HG03460 (cell line): ENCODE results near the gene PDS5B.

ENCODE experiments used
- ATAC-seq: cut with Tn5 transposase; IDR thresholded peaks from one replicate; pipeline ENCODE4 v1.9.1; 2021; ENCODE audit not compliant: unreplicated experiment

Gene PDS5B

DNA sequence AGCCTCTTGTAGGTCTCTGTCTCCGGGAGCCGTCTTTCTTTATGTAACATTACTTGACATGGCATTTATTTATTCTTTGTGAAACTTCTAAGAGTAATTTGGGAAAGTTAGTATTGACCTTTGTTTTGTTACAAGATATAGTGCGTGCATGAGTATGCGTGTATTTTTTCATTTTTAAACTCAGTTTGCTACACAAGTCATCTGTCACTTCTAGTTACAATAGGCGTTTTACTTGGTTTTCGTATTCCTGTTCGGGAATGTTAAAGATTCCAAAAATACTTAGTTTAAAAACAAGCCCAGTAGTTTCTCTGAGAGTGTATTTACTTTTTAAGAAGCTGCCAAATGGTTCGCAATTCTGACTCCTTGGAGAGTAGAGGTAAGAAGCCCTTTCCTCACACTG lies 3.2 kb downstream of the PDS5B start:
- ATAC-seq, result no peak

DNA sequence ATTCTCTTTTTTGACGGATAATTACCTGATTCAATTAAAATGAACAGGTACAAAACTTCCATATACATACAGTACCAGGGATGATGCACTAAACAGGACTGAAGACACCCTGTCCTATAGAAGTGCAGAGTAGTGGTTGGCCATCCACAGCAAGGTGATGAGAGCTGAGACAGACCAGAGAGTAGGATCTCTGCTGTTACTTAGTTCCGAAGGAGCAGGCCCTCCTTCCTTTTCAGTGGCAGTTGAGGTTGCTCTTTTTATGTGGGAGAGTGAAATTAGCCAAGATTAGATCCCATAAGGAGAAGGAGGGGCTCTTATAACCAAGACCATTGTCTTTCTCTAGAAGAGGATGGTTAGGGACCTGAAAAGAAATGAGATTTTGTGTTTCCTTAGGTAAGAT lies 4.0 kb downstream of the PDS5B start:
- no peak for ATAC-seq

DNA sequence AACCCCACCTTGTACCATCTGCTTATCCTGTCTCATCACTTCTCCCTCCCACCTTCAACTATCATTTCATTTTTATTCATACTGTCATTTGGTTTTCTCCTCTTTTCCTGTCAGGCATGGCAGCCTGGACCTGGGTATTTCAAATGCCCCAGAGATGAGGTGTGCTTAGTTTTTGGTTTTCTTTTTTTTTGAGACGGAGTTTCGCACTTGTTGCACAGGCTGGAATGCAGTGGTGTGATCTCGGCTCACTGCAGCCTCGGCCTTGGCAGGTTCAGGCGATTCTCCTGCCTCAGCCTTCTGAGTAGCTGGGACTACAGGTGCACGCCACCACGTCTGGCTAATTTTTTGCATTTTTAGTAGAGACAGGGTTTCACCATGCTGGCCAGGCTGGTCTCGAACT lies 5.8 kb downstream of the PDS5B start:
- ATAC-seq, result no peak

DNA sequence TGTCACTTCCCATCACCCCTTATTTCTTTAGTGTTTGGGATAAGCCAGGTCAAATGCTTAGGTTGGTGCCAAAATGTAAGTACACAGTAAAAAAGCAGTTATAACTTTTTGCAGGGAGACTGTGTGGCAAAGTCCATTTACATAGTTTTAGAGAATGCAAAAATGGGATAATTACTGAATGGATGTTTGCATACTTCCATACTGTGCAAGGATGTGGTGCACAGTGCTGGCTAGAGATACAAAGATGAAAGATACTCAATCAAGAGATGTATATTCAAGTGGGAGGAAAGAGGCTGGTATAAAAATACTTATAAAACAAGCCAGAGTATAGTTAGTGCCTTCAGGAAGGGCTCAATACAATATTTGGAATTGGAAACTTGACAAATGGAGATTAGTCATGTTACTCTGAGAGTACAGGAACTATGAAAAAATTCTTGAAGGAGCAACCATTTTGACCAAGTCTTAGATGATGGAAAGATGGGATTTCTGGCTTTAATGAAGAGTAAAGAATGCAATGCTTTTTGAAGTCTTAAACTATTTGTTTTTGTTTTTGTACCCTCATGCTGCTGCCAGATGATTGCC lies 8.0 kb downstream of the PDS5B start:
- no peak for ATAC-seq

DNA sequence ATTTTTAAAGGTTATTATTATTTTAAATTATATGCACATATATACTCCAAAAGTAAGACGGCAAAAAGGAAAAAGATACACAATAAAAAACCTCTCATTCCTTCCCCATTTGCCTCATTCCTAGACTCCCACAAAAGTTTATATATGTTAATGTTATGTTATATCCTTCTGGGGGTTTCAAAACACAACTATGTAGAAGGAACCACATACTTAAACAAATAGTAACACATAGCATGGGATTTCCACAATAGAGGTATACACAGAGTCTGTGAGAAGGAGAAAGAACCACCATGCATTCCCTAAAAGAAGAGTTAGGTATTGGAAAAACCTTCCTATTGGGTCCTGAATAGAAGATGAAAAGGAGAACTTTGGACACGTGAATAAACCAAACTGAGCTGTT lies 9.1 kb downstream of the PDS5B start:
- no peak for ATAC-seq

DNA sequence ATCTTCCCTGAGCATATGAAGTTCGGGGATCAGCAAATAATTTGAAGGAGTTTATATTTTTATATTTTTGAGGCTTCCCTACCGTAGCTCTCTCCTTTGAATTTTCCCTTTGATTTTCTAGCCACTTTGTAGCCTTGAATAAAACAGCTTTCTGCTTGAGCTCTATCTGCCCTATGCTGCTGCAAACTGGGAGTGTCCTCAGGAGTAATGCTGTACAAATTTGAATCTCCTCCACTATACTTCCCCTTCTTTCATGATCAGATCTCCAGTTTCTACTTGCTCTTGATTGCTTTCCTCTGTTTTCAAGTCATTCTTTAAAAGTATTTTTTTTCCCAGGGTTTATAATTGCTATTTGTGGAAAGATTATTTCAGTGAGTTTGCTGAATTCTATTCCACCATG lies 14.6 kb downstream of the PDS5B start:
- ATAC-seq, result no peak

DNA sequence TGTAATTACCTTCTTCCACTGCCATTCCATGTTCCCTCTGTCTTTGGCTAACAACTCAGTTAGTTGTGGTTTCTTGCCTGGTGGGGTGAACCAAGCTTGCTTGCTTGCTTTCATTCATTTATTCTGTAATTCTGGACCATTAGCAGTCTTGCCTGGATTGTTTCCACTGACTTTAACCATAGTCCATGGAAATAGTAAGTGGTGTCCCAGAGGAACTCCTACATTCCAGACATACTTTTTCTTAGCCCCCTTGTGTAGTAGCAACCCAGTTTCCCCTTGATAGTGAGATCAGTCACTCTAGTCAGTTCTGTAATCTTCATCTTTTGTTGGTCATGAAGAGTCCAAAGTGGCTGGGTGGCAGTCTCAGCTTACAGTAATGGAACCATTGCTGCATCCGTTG lies 23.2 kb downstream of the PDS5B start:
- no peak for ATAC-seq

DNA sequence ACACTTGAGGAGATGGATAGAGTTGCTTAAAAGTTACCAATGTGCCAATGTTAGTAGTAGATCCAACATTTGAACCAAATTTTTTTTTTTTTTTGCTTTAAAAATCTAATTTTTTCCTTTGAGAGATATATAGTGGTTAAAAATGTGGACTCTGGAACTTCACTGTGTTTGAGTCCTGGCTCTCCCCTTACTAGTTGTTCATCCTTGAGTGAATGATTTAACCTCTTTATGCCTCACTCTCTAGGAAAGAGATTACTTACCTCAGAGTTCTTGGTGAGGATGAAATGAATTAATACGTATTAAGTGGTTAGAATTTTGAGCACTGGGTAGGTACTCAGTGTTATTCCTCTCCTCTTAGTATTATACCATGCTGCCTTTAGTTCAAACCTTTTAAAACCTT lies 24.3 kb downstream of the PDS5B start:
- ATAC-seq, result no peak

DNA sequence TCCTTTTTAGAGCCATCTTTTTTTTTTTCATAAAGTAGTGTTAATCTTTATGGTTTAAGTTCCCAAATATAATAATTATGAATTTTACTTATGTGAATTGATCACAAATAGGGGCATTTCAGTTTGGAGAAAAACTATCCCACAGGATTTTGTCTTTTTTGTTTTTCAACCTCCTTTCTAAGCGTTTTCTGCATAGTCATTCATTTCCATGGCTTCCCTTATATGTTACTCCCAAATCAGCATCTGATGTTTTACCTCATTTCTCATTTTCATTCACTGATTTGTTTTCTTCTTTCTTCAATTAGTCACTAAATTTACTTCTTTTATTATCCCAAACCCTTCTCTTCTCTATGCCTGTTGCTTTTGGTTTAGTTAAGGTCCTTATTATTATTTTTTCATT lies 24.7 kb downstream of the PDS5B start:
- ATAC-seq, result no peak

DNA sequence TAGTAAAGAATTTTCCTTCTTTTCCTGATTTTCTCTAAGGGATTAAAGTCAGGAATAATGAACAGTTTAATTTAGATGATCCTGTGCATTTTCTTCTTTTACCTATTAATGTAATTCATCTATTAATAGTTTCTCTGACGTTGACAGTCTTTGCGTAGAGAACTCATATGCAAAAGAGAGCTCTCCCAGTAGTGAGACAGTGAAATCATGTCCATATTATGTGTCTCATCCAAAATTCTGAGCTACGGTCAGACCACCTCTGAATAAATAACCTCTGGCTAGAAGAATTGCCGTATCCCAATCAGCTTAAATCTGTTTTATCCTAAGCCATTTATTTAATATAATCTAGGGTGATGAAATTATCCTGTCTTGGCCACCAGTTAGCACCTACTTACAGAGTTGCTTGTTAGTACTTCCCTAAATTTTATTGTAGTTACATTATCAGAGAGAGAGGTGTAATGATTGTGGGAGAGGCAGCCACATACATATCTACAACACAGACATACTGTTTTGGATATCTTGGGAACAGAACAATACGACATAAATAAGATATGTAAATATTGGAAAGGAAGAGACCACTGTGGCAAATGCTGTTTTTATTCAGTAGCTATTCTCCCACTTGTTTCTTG lies 30.7 kb downstream of the PDS5B start:
- no peak for ATAC-seq

DNA sequence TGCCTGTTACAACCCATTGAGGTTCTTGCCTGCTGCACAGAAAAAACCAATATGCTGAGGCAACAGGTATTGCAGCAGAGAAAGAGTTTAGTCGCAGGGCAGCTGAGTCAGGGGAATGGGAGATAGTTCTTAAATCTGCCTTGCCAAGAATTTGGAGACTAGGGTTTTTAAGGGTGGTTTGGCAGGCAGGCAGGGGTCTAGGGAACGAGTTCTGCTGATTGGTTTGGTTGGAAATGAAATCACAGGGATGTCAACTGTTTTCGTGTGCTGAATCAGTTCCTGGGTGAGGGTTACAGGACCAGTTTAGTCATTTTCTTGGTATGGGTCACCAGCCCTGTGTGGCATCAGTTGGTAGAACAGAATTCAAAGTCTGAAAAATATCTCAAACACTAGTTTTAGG lies 36.6 kb downstream of the PDS5B start:
- no peak for ATAC-seq

DNA sequence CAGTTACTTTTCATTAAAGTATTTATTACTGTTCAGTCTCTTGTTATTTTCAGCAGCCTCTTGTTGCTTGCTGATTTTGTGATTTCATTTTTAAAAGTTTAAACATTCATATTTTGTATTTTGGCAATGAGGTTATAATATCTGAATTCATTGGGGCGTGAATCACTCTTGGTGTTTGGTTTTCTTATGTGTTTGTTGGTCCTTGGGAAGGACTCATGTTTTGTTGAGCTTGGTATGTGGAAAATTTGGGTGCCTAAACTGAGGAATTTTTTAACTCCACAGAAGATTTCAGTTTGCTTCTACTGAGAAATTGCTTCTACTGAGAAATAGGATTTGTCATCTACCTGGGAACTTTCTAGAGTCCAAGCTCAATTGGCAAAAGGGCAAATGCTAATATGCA lies 38.2 kb downstream of the PDS5B start:
- no peak for ATAC-seq

DNA sequence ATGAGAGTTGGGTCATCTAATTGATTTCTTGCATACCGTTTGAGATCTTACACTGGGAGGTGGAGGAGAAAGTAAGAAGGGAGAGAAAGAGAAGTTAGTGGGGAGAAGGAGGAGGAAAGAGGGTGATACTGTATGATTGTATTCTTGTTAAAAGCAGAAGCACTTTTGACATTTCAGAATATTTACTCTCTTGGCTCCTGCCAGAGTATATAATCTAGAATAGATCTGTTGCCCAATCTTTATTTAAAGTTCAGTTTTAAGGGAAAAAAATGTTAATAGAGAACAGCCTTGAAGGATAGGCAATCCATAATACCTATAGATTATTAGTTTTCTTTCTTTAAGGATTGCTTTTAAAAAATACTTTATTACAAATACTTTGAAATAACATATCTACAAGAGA lies 41.5 kb downstream of the PDS5B start:
- ATAC-seq, result no peak

DNA sequence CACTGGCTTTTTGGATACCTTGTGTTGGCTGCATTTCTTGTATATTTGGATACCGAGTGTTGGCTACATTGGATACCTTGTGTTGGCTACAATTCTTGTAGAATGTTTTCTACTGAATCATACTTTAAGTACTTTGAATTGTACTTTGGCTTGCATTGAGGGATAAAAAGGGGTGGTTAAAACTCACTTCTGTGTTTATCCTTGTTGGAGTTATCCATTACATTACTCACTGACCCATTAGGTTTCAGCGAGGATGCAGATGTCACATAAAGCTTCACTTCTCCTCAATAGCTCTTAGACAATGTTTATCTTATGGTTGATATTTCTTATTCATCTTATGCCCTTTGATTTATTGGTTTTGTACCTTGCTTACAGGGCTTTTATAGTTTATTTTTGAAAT lies 43.1 kb downstream of the PDS5B start:
- ATAC-seq, result no peak

DNA sequence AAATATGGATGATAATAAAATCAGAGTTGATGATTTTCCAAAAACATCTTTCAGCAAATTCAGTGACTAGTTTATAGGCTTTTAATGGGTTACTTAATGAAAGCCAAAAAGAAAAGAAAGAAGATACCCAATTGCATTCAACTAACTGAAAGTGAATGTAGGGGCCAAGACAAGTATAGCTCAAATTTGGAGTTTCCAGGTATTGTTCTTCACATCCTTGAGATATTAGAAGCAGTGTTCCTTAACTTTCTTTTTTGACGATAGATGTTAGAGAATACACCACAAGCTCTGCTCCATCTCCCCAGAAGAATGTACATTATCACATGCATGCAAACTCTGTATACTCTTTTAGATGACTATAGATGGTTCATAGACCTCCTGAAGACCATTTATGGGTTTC lies 43.6 kb downstream of the PDS5B start:
- ATAC-seq, result no peak

DNA sequence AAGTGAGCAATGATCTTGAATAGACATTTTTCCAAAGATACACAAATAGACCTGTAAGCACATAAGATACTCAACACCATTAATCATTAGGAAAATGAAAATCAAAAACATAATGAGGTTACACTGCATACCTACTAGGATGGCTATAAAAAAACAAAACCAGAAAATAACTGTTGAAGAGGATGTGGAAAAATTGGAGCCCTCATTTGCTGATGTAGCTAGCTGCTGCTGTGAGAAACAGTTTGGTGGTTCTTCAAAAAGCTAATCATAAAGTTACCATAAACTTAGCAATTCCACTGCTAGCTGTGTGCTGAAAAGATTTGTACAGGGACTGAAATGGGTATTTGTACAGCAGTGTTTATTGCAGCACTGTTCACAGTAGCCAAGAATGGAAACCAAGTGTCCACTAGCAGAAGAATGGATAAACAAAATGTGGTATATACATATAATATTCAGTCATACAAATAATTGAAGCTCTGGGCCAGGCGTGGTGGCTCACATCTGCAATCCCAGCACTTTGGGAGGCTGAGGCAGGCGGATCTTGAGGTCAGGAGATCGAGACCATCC lies 46.2 kb downstream of the PDS5B start:
- ATAC-seq, result no peak

DNA sequence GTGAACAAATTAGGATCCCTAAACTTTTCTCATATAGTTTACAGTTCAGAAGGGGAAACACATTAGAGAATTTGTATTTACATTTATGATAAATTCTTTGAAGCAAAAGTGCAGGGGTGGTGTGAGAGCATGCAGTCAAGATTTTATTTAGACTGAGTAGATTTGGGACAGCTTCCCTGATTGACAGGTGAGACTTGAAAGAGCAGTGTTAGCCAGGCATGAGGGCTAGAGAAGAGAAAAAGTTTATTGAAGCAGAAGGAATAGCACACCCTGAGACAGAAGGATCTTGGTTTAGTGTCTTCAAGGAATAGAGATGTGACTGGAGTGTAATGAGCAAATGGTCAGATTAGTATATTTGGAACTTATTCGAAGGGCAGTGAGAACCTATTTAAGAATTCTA lies 50.5 kb downstream of the PDS5B start:
- ATAC-seq, result no peak

DNA sequence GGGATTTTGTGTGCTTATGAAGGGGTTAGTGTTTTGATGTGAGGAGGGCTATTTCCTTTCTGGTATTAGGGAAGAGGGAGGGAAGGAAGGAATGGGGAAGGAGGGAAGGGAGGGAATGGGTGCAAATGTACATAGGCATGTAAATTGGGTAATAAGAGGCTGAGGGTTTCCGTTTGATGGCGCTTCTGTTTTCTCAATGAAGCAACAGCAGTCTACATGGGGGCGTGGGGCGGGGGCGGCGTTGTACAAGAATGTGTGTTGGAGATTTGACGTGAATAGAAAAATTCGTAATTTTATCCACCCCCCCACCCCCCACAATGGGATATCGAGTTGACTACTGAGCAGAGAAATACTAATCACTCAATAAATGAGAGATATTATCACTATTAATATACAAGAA lies 52.5 kb downstream of the PDS5B start:
- no peak for ATAC-seq

DNA sequence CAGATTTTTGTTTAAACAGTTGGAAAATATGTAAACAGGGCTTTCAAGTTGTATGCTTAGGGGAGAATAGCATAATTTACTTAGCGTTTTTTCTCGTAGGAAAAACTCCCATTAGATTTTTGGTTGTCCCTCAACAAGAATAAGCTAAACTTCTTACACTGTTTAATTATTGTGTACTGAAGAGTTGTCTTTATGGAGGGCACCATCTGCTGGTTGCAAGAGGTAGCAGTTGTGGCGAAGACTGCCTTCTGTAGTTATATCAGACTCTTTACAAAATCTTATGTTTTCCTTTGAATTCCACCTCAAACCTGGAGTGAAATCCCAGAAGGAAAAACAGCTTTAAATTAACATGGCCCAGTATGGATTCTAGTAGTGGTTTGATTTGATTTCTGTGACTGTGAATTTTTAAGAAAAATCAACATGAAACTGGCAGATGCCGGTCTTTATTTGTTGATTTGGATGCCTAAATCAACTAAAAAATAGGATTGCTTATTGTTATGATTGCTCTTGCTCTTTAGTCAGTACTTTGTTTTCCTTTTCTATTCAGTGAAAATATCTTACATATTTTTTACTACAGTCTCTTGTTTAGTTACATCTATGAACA lies 53.4 kb downstream of the PDS5B start:
- peak; percentile 57 for ATAC-seq

DNA sequence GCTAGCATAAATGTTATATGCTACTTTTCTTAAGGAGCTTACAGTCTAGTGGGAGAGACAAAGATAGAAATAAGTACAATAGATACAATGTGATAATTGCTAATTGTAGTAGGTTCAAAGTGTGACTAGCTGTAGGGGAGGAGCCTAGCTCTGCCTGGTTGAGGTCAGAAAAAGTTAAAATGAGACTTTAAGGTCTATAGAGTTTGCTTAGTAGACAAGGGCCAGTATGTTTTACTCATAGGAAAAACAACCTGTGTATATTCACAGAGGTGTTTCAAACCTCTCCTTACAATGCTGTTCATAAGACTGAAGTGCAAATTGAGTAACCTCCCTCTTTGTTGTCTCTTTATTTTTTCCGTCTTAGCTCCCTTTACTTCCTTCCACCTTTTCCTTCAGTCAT lies 56.1 kb downstream of the PDS5B start:
- no peak for ATAC-seq

DNA sequence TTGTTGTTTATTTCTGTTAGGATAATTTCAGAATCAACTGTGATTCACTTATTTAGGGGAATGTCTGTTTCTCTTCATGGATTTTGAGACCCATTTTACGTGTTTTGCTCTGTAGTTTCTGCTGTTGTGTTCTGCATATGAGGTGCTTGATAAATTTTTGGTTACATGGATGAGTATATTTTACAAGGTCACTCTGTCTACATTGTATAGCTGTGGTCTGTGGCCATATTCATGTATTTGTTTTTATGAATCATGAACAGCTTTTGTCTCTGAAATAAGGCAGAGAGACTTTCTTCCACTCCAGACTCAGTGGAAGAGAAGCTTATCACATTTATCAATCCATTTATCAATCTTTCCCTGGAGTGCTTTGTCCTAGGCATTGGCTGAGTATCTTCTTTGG lies 56.6 kb downstream of the PDS5B start:
- ATAC-seq, result no peak

DNA sequence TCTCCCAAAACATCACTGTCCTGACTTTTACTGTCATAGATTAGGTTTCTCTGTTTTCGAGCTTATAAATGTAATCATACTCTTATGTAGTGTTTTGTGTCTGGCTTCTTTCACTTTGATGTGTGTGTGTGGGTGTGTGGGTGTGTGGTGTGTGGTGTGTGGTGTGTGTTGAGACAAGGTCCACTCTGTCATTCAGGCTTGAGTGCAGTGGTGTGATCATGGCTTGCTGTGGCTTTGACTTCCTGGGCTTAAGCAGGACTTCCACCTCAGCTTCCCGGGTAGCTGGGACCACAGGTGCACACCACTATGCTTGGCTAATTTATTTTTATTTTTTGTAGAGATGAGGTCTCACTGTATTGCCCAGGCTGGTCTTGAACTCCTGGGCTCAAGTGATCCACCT lies 59.6 kb downstream of the PDS5B start:
- ATAC-seq, result peak; percentile 50

DNA sequence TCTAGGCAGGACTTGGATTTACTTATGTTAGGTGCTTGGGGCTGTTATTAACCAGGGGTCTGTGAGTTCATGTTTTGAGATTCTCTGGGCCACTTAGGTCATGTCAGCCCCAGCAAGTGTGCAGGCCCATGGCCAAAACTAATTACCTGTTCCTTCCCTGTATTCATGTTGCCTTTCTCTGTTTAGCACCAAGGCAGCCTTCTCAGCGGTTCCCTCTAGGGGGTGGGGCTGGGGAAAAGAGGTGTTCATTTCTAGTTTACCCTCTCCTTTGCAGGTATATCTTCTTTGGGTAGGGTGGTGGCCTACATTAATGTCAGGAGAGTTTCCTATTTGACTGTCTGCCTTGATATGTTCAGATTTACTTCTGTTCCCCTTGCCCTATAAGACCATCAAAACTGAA lies 61.7 kb downstream of the PDS5B start:
- ATAC-seq, result no peak
